HepG2 (cell line): ENCODE measurements around the gene AUTS2.

Source experiments
- SNRNP70 ChIP-seq: fragments of 200-400 bp; formaldehyde crosslinking; IDR thresholded peaks from 2 replicates; pipeline ENCODE4 v1.6.1; 2017; ENCODE audit warnings: mild to moderate bottlenecking, low read depth, low read length, moderate library complexity
- YY1 ChIP-seq: IDR thresholded peaks from 2 replicates; pipeline ENCODE4 v1.6.1; 2011; ENCODE audit warnings: low read length, low read depth, moderate library complexity, mild to moderate bottlenecking; ENCODE audit not compliant: insufficient read depth, insufficient replicate concordance
- ZBTB40 ChIP-seq, 2 experiments: fragments of 450-650 bp in 1 of 2; sonication (generic) in 1 of 2; formaldehyde crosslinking in 1 of 2; IDR thresholded peaks; 2 replicates each; pipeline versions ENCODE4 v1.6.1 to v1.8.0; 2016 to 2022; ENCODE audit warnings: antibody characterized with exemption in 1 of 2, mild to moderate bottlenecking in 1 of 2, missing genetic modification reagents in 1 of 2

GRCh38 chr7:69968969-69969556 is 370.8 kb downstream of the AUTS2 start:
- TF ChIP-seq YY1 (no peak), SNRNP70 (no peak), ZBTB40 (IDR thresholded peaks at IDR 0.05) (no peak), ZBTB40 (CRISPR knock-in tag; IDR thresholded peaks at IDR 0.05) (no peak)
